Stimulated activated CD8-positive, alpha-beta memory T cell treated with anti-CD3 and anti-CD28 coated beads, Interleukin-4, amount 100 ng/mL, for 1 hour (primary cell): ENCODE measurements around the gene ITFG1.

Experiments
- DNase-seq, 2 donors: peaks; one replicate each; pipeline ENCODE4 v3.0.0-alpha.2; 2020; ENCODE audit warnings: low read depth in 2 of 2, low spot score in 1 of 2

ITFG1 gene

GRCh38 chr16:47125757-47126156, 335.1 kb downstream of the ITFG1 start:
- no peak for DNase-seq

GRCh38 chr16:47113130-47113529, 347.7 kb downstream of the ITFG1 start:
- DNase-seq: no peak

GRCh38 chr16:47110939-47111338, 349.9 kb downstream of the ITFG1 start:
- no peak for DNase-seq

GRCh38 chr16:47109361-47109760, 351.5 kb downstream of the ITFG1 start:
- no peak for DNase-seq
